Prostate gland (tissue), 2 donors: Measurements from ENCODE around the gene BAMBI.

Experiments
- POLR2A ChIP-seq: fragments of 450-650 bp; IDR thresholded peaks from one replicate; pipeline ENCODE4 v1.6.1; 2016; ENCODE audit warnings: antibody characterized with exemption, mild to moderate bottlenecking
- TF ChIP-seq, protein P1 (sequence below), 4 experiments: fragments of 200-600 bp in 2 of 4; fragments of 450-650 bp in 2 of 4; sonication (generic) in 2 of 4; IDR thresholded peaks; 1 replicate in 3 of 4; 2 replicates in 1 of 4; pipeline ENCODE4 v1.5.1; 2016 to 2019; ENCODE audit warnings: antibody characterized with exemption in 4 of 4, mild to moderate bottlenecking in 2 of 4, moderate library complexity in 2 of 4

DNA sequence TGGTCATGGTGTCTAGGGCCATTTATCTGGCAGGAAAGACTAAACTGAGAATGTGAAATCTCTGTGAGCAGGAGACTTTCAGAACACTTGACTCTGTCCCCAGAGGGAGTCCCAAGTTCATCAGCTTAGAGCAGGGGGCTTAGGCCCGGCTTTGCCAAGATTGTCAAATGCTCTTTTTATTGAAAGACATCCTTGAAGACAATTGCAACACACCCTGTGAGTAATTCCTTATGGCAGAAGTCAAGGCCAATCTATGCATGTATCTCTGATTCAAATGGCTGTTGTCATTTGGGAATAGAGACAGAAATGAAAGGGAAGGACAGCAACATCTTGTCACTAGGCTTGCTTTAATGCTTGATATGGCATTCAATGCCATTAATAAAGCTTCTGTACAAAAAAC lies 33.7 kb downstream of the BAMBI start:
- TF ChIP-seq, protein P1, sequence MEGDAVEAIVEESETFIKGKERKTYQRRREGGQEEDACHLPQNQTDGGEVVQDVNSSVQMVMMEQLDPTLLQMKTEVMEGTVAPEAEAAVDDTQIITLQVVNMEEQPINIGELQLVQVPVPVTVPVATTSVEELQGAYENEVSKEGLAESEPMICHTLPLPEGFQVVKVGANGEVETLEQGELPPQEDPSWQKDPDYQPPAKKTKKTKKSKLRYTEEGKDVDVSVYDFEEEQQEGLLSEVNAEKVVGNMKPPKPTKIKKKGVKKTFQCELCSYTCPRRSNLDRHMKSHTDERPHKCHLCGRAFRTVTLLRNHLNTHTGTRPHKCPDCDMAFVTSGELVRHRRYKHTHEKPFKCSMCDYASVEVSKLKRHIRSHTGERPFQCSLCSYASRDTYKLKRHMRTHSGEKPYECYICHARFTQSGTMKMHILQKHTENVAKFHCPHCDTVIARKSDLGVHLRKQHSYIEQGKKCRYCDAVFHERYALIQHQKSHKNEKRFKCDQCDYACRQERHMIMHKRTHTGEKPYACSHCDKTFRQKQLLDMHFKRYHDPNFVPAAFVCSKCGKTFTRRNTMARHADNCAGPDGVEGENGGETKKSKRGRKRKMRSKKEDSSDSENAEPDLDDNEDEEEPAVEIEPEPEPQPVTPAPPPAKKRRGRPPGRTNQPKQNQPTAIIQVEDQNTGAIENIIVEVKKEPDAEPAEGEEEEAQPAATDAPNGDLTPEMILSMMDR (IDR thresholded peaks at IDR 0.05), result no peak
- no peak for TF ChIP-seq POLR2A
